Osteoblast (primary cell): ENCODE results near the gene SLC25A11. TPM values are rescaled to one million over a fixed set of nuclear protein-coding genes. Genes with fewer than 3 reads are reported as not detected.

Experiments used
- DNase-seq: peaks from one replicate; pipeline ENCODE4 v3.0.0; 2011; ENCODE audit warnings: low spot score, mixed read lengths; ENCODE audit not compliant: insufficient read length; ENCODE audit errors: missing footprints
- H2AFZ ChIP-seq: 2 replicates; pipeline ENCODE4 v1.6.0; 2011; ENCODE audit warnings: mild to moderate bottlenecking, low read length
- H3K27ac ChIP-seq: 2 replicates; pipeline ENCODE4 v1.5.1; 2011; ENCODE audit warnings: mild to moderate bottlenecking, low read depth, low read length, moderate library complexity
- H3K27me3 ChIP-seq: 2 replicates; pipeline ENCODE4 v1.6.0; 2012; ENCODE audit warnings: mild to moderate bottlenecking, control low read depth, inconsistent platforms, low read length, moderate library complexity; ENCODE audit not compliant: insufficient read depth
- H3K36me3 ChIP-seq: 2 replicates; pipeline ENCODE4 v1.5.1; 2011; ENCODE audit warnings: mild to moderate bottlenecking, low read length, control low read depth, moderate library complexity; ENCODE audit not compliant: insufficient read depth
- H3K4me1 ChIP-seq: 2 replicates; pipeline ENCODE4 v1.5.1; 2011; ENCODE audit warnings: mild to moderate bottlenecking, low read length, control low read depth, moderate library complexity; ENCODE audit not compliant: insufficient read depth
- H3K4me2 ChIP-seq: 2 replicates; pipeline ENCODE4 v1.6.0; 2011; ENCODE audit warnings: mild to moderate bottlenecking, low read length; ENCODE audit not compliant: insufficient read depth
- H3K4me3 ChIP-seq: fragments of 200-600 bp; sonication (generic); 3 replicates; pipeline ENCODE4 v1.5.1; 2012; ENCODE audit warnings: mild to moderate bottlenecking, low read length, inconsistent platforms; ENCODE audit not compliant: insufficient read depth
- H3K79me2 ChIP-seq: 2 replicates; pipeline ENCODE4 v1.6.0; 2012; ENCODE audit warnings: mild to moderate bottlenecking, low read length, control low read depth, inconsistent platforms; ENCODE audit not compliant: insufficient read depth
- H3K9me3 ChIP-seq: 2 replicates; pipeline ENCODE4 v1.5.1; 2011; ENCODE audit warnings: low read depth, low read length, control low read depth
- H4K20me1 ChIP-seq: 2 replicates; pipeline ENCODE4 v1.6.0; 2012; ENCODE audit warnings: mild to moderate bottlenecking, low read length, control low read depth; ENCODE audit not compliant: insufficient read depth
- CTCF ChIP-seq: IDR thresholded peaks from 2 replicates; pipeline ENCODE4 v1.5.1; 2011; ENCODE audit warnings: mild to moderate bottlenecking, low read depth, low read length, moderate library complexity; ENCODE audit errors: extremely low read depth
- total RNA-seq: library from RNA; depleted of rRNA; stranded (reverse); fragments of >200 nt; gene quantifications from 2 replicates; pipeline ENCODE4 v1.2.3, GENCODE V29; 2012

SLC25A11 gene
- total RNA-seq = 43.6 and 47.4 TPM in 2 replicates

GRCh38 chr17:4939796-4940554, at the start of gene SLC25A11, which contains the start of gene RNF167:
TSS of gene SLC25A11 (minus strand) at chr17:4940046. CDS start at chr17:4939910, 136 bp downstream.
TSS of gene RNF167 (plus strand) at chr17:4940268. CDS start at chr17:4940910, 642 bp downstream.
- no peak for TF ChIP-seq CTCF
- peak within 1 kb of the TSS; percentile 98 for H3K4me2 ChIP-seq
- H3K27me3 ChIP-seq = no peaks in the 10 kb centered on the region
- H3K4me1 ChIP-seq = peaks cover 35% of the 10 kb centered on the region
- H3K4me3 ChIP-seq = peak within 1 kb of the TSS; percentile 95
- peaks cover 39% of the 10 kb centered on the region for H4K20me1 ChIP-seq
- peaks cover 65% of the 10 kb centered on the region for H3K79me2 ChIP-seq
- H3K9me3 ChIP-seq = no peaks in the 10 kb centered on the region
- H3K27ac ChIP-seq = peak within 1 kb of the TSS; percentile 91
- peak within 1 kb of the TSS; percentile 93 for H2AFZ ChIP-seq
- DNase-seq = peak; percentile 100
- H3K36me3 ChIP-seq = peaks cover 54% of the 10 kb centered on the region

GRCh38 chr17:4987767-4988567, 48.1 kb upstream of the SLC25A11 start:
- H2AFZ ChIP-seq = peak overlapping the region; percentile 92
- H3K9me3 ChIP-seq = no peaks in the 10 kb centered on the region
- H3K36me3 ChIP-seq = peaks cover 4% of the 10 kb centered on the region
- no peaks in the 10 kb centered on the region for H4K20me1 ChIP-seq
- peak overlapping the region; percentile 98 for H3K4me2 ChIP-seq
- DNase-seq = peak; percentile 67
- no peak for TF ChIP-seq CTCF
- peak overlapping the region; percentile 93 for H3K4me3 ChIP-seq
- H3K27me3 ChIP-seq = no peaks in the 10 kb centered on the region
- peaks cover 17% of the 10 kb centered on the region for H3K4me1 ChIP-seq
- peak overlapping the region; percentile 84 for H3K27ac ChIP-seq
- peaks cover 16% of the 10 kb centered on the region for H3K79me2 ChIP-seq

- Histone ChIP-seq H4K20me1 (no peaks in the 10 kb centered on the region), H3K79me2 (peaks cover 16% of the 10 kb centered on the region), H3K4me2 (peak within 1 kb of the TSS; percentile 98), H3K9me3 (no peaks in the 10 kb centered on the region), H3K27me3 (no peaks in the 10 kb centered on the region), H3K4me1 (peaks cover 17% of the 10 kb centered on the region), H2AFZ (peak within 1 kb of the TSS; percentile 92), H3K27ac (peak within 1 kb of the TSS; percentile 84), H3K4me3 (peak within 1 kb of the TSS; percentile 93), H3K36me3 (peaks cover 10% of the 10 kb centered on the region)
- peak; percentile 95 for DNase-seq
- TF ChIP-seq CTCF = peak; percentile 48
These were observed 47.3 kb upstream of the SLC25A11 start, which contains the start of gene CAMTA2 for GRCh38 chr17:4986951-4987766. TSS of gene CAMTA2 (minus strand) at chr17:4987675. CDS start at chr17:4986222, 1,453 bp downstream.
